GM19099 (cell line): ENCODE data around the gene A3GALT2.

Experiments used
- POLR2A ChIP-seq: IDR thresholded peaks from 3 replicates; pipeline ENCODE4 v1.6.1; 2011; ENCODE audit warnings: low read depth; ENCODE audit not compliant: insufficient read length; ENCODE audit errors: extremely low read depth

Gene A3GALT2

GRCh38 chr1:33280091-33280661 lies 40.7 kb downstream of the A3GALT2 start:
- no peak for TF ChIP-seq POLR2A

DNA sequence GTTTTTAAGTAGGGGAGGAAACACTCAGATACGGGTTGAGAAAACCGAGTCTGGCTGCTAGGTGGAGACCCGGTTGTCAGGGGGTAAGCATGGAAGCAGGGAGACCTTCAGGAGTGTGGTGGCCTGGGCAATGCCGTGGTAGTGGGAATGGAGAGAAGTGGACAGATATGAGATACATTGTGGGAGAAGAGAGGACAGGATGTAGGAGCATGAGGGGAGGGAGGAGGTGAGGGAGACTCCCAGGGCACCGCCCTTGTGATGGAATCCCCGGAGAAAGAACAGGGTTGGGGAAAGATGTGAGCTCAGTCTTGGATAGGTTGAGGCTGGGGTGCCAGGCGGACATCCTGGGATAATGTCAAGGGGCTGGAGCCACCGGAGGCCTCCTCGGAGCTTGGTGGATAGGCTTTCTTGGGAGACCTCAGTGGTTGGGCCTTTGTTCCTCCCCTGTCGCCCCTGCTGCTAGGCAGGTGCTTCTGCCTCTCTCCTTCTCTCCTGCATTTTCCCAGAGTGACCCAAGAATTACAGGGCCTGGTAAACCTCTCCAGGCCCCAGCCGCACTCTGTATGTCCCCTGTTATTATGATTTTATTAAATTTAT lies 43.3 kb downstream of the A3GALT2 start:
- no peak for TF ChIP-seq POLR2A

- no peak for TF ChIP-seq POLR2A
These were observed 44.2 kb downstream of the A3GALT2 start for GRCh38 chr1:33276573-33277298.

GRCh38 chr1:33275706-33276572 lies 45.0 kb downstream of the A3GALT2 start:
- no peak for TF ChIP-seq POLR2A

GRCh38 chr1:33275195-33275594 lies 45.7 kb downstream of the A3GALT2 start:
- TF ChIP-seq POLR2A = no peak

DNA sequence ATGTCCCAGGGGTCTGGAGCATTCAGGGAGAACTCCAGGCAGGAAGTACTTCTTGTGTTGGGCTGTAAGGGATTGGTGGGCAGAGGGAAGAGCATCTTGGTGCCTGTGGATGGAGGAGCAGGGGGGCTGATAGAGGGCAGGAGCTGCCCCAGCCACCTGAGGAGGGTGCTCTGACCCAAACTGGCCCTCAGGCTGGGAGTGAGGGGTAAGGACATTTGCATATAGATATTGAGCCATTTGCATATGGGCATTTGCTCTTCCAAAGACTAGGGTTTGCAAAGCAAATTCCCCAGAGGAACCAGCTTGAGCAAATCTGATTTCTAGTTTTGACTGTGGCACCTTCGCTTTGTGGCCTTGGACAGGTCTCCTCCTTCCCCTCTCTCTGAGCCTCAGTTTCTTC lies 46.5 kb downstream of the A3GALT2 start:
- no peak for TF ChIP-seq POLR2A

GRCh38 chr1:33273961-33274371 lies 46.9 kb downstream of the A3GALT2 start:
- no peak for TF ChIP-seq POLR2A

- TF ChIP-seq POLR2A = no peak
These were observed 47.5 kb downstream of the A3GALT2 start for GRCh38 chr1:33273406-33273805.

DNA sequence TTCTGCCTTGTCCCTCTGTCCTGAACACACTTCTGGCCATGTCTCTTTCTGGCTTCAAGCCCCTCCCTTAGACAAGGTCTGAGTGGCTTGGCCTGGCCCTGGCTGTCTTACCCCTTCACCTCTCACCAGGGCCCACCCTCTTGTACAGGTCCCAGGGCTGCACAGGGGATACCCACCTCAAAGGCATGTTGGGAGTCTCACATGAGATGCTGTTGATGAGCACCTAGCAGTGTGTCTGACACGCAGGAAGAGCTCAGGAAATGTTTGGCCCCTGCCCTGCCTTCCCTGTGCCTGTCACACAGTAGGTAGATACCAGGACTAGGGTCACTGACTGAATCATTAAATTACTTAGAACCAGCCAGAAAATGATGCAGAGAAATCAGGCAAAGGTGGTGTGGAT lies 48.0 kb downstream of the A3GALT2 start:
- TF ChIP-seq POLR2A = no peak

DNA sequence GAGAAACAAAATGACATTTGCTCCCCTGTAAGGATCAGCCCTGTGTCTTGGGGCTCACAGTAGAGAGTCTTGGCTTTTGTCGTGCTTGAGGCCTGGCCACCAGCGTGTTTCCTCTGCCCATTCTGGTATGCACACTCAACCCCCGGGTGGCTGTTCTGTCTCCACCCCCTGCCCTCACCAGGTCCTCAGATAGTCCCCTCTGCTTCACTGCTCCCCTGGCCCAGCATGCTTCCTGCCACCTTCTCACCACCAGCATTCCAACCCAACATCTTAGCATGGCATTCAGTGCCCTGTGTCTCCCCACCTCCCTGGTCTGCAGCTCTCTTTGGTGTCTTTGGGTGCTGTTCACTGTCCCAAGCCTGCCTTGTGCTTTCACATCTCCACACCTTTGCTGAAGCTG lies 48.4 kb downstream of the A3GALT2 start:
- no peak for TF ChIP-seq POLR2A

GRCh38 chr1:33271666-33272505 lies 49.0 kb downstream of the A3GALT2 start:
- no peak for TF ChIP-seq POLR2A

GRCh38 chr1:33270808-33271465 lies 50.0 kb downstream of the A3GALT2 start:
- TF ChIP-seq POLR2A = no peak

DNA sequence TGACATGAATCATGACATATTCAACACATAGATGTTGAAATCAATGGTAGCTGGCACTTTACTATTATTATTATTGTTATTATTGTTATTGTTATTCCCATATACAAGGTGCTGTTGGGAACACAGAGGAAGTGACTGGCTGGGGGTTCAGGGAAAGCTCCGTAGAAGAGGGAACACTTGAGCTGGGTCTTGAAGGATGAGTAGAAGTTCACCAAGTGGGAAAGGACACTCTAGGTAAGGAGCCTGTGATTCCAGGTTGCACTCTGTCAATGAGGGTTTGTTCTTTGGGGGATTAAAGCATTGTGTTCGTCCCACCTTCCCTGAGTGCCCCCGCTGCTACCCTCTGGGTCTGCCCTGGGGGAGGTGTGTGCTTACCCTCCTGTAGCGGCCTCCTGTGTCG lies 50.5 kb downstream of the A3GALT2 start:
- no peak for TF ChIP-seq POLR2A

- TF ChIP-seq POLR2A = no peak
These were observed 51.3 kb downstream of the A3GALT2 start for GRCh38 chr1:33269621-33270020.
